GOT3 (cell line): ENCODE measurements around the gene YEATS2.
"Not testable (repeated sequence)": the region's sequence is repeated elsewhere in the genome, so short reads cannot be mapped to it uniquely, and the experiment has no call there.

Source experiments
- DNase-seq: peaks from one replicate; lab custom pipeline; 2025; ENCODE audit warnings: mixed read lengths; lab: John Stamatoyannopoulos, UW

YEATS2 gene

GRCh38 chr3:183714622-183715021, 17.0 kb downstream of the YEATS2 start:
- DNase-seq: no peak

GRCh38 chr3:183718012-183718411, 20.4 kb downstream of the YEATS2 start:
- no peak for DNase-seq

- DNase-seq: no peak
Observed at GRCh38 chr3:183725387-183725786, 27.8 kb downstream of the YEATS2 start.

GRCh38 chr3:183728204-183728603, 30.6 kb downstream of the YEATS2 start:
- no peak for DNase-seq

- no peak for DNase-seq
Observed at GRCh38 chr3:183730361-183730760, 32.8 kb downstream of the YEATS2 start.

- no peak for DNase-seq
Observed at GRCh38 chr3:183731611-183732010, 34.0 kb downstream of the YEATS2 start.

- DNase-seq: no peak
Observed at GRCh38 chr3:183733553-183733952, 36.0 kb downstream of the YEATS2 start.

GRCh38 chr3:183734750-183735494, 37.3 kb downstream of the YEATS2 start:
- DNase-seq: no peak

GRCh38 chr3:183737116-183737515, 39.5 kb downstream of the YEATS2 start:
- DNase-seq: no peak

GRCh38 chr3:183740154-183740553, 42.6 kb downstream of the YEATS2 start:
- not testable (repeated sequence) for DNase-seq

GRCh38 chr3:183743231-183743630, 45.6 kb downstream of the YEATS2 start:
- no peak for DNase-seq

GRCh38 chr3:183745300-183746098, 47.9 kb downstream of the YEATS2 start:
- no peak for DNase-seq

- DNase-seq: no peak
Observed at GRCh38 chr3:183754052-183754451, 56.5 kb downstream of the YEATS2 start.

- no peak for DNase-seq
Observed at GRCh38 chr3:183762304-183762703, 64.7 kb downstream of the YEATS2 start.

GRCh38 chr3:183764847-183765731, 67.5 kb downstream of the YEATS2 start:
- DNase-seq: no peak

GRCh38 chr3:183766107-183766506, 68.5 kb downstream of the YEATS2 start:
- no peak for DNase-seq

- peak; percentile 25 for DNase-seq
Observed at GRCh38 chr3:183766745-183767606, 69.4 kb downstream of the YEATS2 start.

- DNase-seq: no peak
Observed at GRCh38 chr3:183768114-183768513, 70.5 kb downstream of the YEATS2 start.

- DNase-seq: no peak
Observed at GRCh38 chr3:183769453-183769852, 71.9 kb downstream of the YEATS2 start.

GRCh38 chr3:183774631-183775030, 77.0 kb downstream of the YEATS2 start:
- no peak for DNase-seq

GRCh38 chr3:183775781-183776180, 78.2 kb downstream of the YEATS2 start:
- no peak for DNase-seq
